ENCODE measurements around the gene LCORL. TPM values are rescaled to one million over a fixed set of nuclear protein-coding genes. Genes with fewer than 3 reads are reported as not detected.

LCORL gene
- total and polyA plus RNA-seq, 9 of the 15 experiments (the other 6 are each of a cell fraction or from before 2014, with no cell fraction given) = 3.1 to 24.5 (median 11.1) TPM

DNA sequence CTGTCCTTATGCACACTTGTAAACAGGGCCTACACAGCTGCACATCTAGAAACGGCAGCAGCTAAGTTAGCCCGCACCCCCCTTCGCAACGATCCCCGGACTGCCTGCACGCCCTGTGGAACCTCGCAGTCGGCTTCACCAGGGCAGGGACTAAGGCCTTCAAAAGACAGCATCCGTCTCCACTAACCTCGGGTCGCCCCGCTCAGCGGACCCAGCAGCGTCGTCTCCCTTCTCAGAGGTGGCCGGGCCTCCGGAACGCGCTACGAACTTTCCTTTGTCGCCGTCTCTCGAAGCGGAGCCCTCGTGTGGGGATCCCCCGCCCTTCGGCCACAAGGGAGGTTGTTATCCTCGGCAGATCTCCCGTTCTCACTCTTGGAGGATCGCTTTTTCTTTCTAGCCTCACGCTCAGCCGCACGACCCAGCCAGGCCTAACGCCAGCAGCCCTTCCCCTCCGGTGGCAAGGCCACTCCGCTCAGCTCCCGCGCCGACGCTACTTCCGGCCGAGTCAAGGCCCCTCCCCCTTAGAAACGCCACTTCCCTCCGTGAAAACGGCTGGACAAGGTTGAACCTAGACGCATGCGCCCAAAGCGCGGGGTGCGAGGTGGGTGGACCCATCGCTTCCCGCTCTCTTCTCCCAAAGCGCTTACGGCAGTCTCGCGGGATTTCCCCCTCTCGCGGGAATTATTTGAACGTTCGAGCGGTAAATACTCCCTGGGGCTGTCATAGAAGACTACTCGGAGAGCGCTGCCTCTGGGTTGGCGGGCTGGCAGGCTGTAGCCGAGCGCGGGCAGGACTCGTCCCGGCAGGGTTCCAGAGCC, 211.1 kb downstream of the LCORL start, which contains the start of the genes DCAF16 and NCAPG (continued):
- TF ChIP-seq, protein P1, sequence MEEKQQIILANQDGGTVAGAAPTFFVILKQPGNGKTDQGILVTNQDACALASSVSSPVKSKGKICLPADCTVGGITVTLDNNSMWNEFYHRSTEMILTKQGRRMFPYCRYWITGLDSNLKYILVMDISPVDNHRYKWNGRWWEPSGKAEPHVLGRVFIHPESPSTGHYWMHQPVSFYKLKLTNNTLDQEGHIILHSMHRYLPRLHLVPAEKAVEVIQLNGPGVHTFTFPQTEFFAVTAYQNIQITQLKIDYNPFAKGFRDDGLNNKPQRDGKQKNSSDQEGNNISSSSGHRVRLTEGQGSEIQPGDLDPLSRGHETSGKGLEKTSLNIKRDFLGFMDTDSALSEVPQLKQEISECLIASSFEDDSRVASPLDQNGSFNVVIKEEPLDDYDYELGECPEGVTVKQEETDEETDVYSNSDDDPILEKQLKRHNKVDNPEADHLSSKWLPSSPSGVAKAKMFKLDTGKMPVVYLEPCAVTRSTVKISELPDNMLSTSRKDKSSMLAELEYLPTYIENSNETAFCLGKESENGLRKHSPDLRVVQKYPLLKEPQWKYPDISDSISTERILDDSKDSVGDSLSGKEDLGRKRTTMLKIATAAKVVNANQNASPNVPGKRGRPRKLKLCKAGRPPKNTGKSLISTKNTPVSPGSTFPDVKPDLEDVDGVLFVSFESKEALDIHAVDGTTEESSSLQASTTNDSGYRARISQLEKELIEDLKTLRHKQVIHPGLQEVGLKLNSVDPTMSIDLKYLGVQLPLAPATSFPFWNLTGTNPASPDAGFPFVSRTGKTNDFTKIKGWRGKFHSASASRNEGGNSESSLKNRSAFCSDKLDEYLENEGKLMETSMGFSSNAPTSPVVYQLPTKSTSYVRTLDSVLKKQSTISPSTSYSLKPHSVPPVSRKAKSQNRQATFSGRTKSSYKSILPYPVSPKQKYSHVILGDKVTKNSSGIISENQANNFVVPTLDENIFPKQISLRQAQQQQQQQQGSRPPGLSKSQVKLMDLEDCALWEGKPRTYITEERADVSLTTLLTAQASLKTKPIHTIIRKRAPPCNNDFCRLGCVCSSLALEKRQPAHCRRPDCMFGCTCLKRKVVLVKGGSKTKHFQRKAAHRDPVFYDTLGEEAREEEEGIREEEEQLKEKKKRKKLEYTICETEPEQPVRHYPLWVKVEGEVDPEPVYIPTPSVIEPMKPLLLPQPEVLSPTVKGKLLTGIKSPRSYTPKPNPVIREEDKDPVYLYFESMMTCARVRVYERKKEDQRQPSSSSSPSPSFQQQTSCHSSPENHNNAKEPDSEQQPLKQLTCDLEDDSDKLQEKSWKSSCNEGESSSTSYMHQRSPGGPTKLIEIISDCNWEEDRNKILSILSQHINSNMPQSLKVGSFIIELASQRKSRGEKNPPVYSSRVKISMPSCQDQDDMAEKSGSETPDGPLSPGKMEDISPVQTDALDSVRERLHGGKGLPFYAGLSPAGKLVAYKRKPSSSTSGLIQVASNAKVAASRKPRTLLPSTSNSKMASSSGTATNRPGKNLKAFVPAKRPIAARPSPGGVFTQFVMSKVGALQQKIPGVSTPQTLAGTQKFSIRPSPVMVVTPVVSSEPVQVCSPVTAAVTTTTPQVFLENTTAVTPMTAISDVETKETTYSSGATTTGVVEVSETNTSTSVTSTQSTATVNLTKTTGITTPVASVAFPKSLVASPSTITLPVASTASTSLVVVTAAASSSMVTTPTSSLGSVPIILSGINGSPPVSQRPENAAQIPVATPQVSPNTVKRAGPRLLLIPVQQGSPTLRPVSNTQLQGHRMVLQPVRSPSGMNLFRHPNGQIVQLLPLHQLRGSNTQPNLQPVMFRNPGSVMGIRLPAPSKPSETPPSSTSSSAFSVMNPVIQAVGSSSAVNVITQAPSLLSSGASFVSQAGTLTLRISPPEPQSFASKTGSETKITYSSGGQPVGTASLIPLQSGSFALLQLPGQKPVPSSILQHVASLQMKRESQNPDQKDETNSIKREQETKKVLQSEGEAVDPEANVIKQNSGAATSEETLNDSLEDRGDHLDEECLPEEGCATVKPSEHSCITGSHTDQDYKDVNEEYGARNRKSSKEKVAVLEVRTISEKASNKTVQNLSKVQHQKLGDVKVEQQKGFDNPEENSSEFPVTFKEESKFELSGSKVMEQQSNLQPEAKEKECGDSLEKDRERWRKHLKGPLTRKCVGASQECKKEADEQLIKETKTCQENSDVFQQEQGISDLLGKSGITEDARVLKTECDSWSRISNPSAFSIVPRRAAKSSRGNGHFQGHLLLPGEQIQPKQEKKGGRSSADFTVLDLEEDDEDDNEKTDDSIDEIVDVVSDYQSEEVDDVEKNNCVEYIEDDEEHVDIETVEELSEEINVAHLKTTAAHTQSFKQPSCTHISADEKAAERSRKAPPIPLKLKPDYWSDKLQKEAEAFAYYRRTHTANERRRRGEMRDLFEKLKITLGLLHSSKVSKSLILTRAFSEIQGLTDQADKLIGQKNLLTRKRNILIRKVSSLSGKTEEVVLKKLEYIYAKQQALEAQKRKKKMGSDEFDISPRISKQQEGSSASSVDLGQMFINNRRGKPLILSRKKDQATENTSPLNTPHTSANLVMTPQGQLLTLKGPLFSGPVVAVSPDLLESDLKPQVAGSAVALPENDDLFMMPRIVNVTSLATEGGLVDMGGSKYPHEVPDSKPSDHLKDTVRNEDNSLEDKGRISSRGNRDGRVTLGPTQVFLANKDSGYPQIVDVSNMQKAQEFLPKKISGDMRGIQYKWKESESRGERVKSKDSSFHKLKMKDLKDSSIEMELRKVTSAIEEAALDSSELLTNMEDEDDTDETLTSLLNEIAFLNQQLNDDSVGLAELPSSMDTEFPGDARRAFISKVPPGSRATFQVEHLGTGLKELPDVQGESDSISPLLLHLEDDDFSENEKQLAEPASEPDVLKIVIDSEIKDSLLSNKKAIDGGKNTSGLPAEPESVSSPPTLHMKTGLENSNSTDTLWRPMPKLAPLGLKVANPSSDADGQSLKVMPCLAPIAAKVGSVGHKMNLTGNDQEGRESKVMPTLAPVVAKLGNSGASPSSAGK (IDR thresholded peaks at IDR 0.05) = peak; percentile 91
- TF ChIP-seq EP400 (IDR thresholded peaks at IDR 0.05) (peak; percentile 93), SP2 (IDR thresholded peaks at IDR 0.05; ENCODE audit: extremely low read depth, low read depth, low read length, poor library complexity, severe bottlenecking) (peak; percentile 40), E2F4 (CRISPR knock-in tag; IDR thresholded peaks at IDR 0.05; ENCODE audit: low read depth) (peak; percentile 99), ZNF740 (CRISPR knock-in tag; IDR thresholded peaks at IDR 0.05) (peak; percentile 87), ZNF740 (tag; IDR thresholded peaks at IDR 0.05) (0 out of 4 replicates have a peak, but pooled peaks of 1 of the 2 experiments have one; percentile 41), JUN (IDR thresholded peaks at IDR 0.05; ENCODE audit: borderline replicate concordance, low read depth, low read length) (no peak), JUN (CRISPR knock-in tag; IDR thresholded peaks at IDR 0.05; ENCODE audit: borderline replicate concordance) (0 out of 2 replicates have a peak, but pooled peaks have one; percentile 7), NBN (IDR thresholded peaks at IDR 0.05; ENCODE audit: low read depth) (no peak), SMC3 (conservative IDR thresholded peaks at IDR 0.05; ENCODE audit: insufficient read depth, low read depth, low read length) (no peak)
- TF ChIP-seq, protein P2, sequence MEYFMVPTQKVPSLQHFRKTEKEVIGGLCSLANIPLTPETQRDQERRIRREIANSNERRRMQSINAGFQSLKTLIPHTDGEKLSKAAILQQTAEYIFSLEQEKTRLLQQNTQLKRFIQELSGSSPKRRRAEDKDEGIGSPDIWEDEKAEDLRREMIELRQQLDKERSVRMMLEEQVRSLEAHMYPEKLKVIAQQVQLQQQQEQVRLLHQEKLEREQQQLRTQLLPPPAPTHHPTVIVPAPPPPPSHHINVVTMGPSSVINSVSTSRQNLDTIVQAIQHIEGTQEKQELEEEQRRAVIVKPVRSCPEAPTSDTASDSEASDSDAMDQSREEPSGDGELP (CRISPR knock-in tag; IDR thresholded peaks at IDR 0.05; ENCODE audit: borderline replicate concordance) = peak; percentile 84

Data from K562 (cell line).